Uterus (tissue), 4 donors: ENCODE measurements around the gene WHRN. TPM values are rescaled to one million over a fixed set of nuclear protein-coding genes. Genes with fewer than 3 reads are reported as not detected.

Experiments used
- DNase-seq, 2 donors: peaks; one replicate each; pipeline ENCODE4 v3.0.0-alpha.2; 2019 to 2020
- H3K27ac ChIP-seq, 2 donors: fragments of 200-600 bp; sonication (generic); 1 replicate in 1 of 2; 2 replicates in 1 of 2; pipeline ENCODE4 v1.5.1; 2016 to 2018
- H3K27me3 ChIP-seq, 2 donors: fragments of 200-600 bp; sonication (generic); one replicate each; pipeline ENCODE4 v1.5.1; 2018 to 2019; ENCODE audit warnings: control low read depth in 1 of 2
- H3K36me3 ChIP-seq, 2 donors: fragments of 200-600 bp; sonication (generic); one replicate each; pipeline ENCODE4 v1.5.1; 2019; ENCODE audit warnings: control low read depth in 1 of 2
- H3K4me1 ChIP-seq, 2 donors: fragments of 200-600 bp; sonication (generic); one replicate each; pipeline ENCODE4 v1.5.1; 2018 to 2019; ENCODE audit warnings: control low read depth in 1 of 2
- H3K4me3 ChIP-seq, 2 donors: fragments of 200-600 bp; sonication (generic); 1 replicate in 1 of 2; 2 replicates in 1 of 2; pipeline ENCODE4 v1.5.1; 2018 to 2019; ENCODE audit warnings: mild to moderate bottlenecking in 1 of 2
- H3K9me3 ChIP-seq, 2 donors: fragments of 200-600 bp; sonication (generic); one replicate each; pipeline ENCODE4 v1.5.1; 2019; ENCODE audit warnings: control low read depth in 1 of 2
- POLR2A ChIP-seq, 2 donors: fragments of 450-650 bp; IDR thresholded peaks; one replicate each; pipeline ENCODE4 v1.6.1; 2016; ENCODE audit warnings: antibody characterized with exemption in 2 of 2, mild to moderate bottlenecking in 1 of 2, moderate library complexity in 1 of 2
- intact Hi-C: fragments of 100-400 bp; cut with DNase I; formaldehyde crosslinking; loops from one replicate; pipeline ENCODE4 v1.15.1; 2023; ENCODE audit warnings: low total_unique reads
- total RNA-seq, 4 donors: library from RNA; depleted of rRNA in 3 of 4; stranded (reverse); fragments of >200 nt in 3 of 4; gene quantifications; one replicate each; pipeline versions ENCODE4 v1.1.0 to v1.2.4, GENCODE V29; 2014 to 2023
- TF ChIP-seq, protein P1 (sequence below), 4 experiments: fragments of 200-600 bp in 2 of 4; fragments of 450-650 bp in 2 of 4; sonication (generic) in 2 of 4; IDR thresholded peaks; one replicate each; pipeline ENCODE4 v1.5.1; 2016 to 2019; ENCODE audit warnings: antibody characterized with exemption in 4 of 4, mild to moderate bottlenecking in 2 of 4, moderate library complexity in 1 of 4
- donor health status: DM: yes; HTN: yes; CAD: no.

Gene WHRN
- total RNA-seq, 4 donors from 2014 or later = 4.0 to 32.3 (median 20.2) TPM

DNA sequence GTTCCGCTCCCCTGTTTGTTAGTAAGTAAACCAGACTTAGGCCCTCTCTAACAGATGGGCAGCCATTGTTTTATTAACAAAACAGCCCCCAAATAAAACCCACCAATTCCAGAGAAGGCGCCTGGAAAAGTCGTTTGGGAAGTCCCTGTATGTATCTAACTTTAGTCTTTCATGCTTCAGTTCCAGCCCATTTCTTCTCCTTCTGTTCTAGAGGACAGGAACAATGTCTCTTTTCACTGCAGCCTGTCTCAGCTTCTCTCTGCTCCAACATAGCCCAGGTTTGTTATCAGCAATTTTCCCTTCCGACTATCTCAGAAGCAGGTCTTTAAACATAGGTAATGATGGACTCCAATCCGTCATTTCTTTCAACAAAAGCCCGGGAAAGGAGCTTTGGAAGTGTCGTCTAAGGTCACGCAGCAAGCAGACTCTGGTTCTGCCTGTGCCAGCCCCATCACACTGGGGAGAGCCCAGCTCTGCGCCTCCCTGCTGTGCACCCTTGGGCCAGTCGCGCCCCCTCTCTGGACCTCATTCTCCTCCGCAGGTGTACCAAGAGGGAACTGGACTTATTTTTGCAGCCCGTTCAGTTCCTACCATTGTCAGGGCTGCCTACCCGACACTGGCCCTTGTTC is 107.9 kb downstream of the WHRN start:
- peaks cover 0 to 6% of the 10 kb centered on the region in 2 donors for H3K4me1 ChIP-seq
- H3K36me3 ChIP-seq = no peaks in the 10 kb centered on the region
- peak overlapping the region; percentile 91 to 94 for H3K4me3 ChIP-seq
- H3K9me3 ChIP-seq = no peaks in the 10 kb centered on the region
- no peaks in the 10 kb centered on the region for H3K27me3 ChIP-seq
- H3K27ac ChIP-seq = peak overlapping the region; percentile 97 to 98
- intact Hi-C loops = no loop called here
- TF ChIP-seq POLR2A (IDR thresholded peaks at IDR 0.05) = no peak
- TF ChIP-seq, protein P1, sequence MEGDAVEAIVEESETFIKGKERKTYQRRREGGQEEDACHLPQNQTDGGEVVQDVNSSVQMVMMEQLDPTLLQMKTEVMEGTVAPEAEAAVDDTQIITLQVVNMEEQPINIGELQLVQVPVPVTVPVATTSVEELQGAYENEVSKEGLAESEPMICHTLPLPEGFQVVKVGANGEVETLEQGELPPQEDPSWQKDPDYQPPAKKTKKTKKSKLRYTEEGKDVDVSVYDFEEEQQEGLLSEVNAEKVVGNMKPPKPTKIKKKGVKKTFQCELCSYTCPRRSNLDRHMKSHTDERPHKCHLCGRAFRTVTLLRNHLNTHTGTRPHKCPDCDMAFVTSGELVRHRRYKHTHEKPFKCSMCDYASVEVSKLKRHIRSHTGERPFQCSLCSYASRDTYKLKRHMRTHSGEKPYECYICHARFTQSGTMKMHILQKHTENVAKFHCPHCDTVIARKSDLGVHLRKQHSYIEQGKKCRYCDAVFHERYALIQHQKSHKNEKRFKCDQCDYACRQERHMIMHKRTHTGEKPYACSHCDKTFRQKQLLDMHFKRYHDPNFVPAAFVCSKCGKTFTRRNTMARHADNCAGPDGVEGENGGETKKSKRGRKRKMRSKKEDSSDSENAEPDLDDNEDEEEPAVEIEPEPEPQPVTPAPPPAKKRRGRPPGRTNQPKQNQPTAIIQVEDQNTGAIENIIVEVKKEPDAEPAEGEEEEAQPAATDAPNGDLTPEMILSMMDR (IDR thresholded peaks at IDR 0.05) = peak in 1 of 4 experiments; percentile 1
- DNase-seq = no peak

- Histone ChIP-seq H3K9me3 (no peaks in the 10 kb centered on the region), H3K4me1 (peaks cover 0 to 7% of the 10 kb centered on the region in 2 donors), H3K4me3 (peak overlapping the region; percentile 91 to 94), H3K27ac (peak overlapping the region; percentile 97 to 98), H3K36me3 (no peaks in the 10 kb centered on the region), H3K27me3 (no peaks in the 10 kb centered on the region)
- TF ChIP-seq POLR2A (IDR thresholded peaks at IDR 0.05) = no peak
- TF ChIP-seq, protein P1 (IDR thresholded peaks at IDR 0.05) = no peak
- peak; percentile 80 to 81 for DNase-seq
- intact Hi-C loops = no loop called here
Observed at GRCh38 chr9:114396558-114397218, 108.6 kb downstream of the WHRN start.

DNA sequence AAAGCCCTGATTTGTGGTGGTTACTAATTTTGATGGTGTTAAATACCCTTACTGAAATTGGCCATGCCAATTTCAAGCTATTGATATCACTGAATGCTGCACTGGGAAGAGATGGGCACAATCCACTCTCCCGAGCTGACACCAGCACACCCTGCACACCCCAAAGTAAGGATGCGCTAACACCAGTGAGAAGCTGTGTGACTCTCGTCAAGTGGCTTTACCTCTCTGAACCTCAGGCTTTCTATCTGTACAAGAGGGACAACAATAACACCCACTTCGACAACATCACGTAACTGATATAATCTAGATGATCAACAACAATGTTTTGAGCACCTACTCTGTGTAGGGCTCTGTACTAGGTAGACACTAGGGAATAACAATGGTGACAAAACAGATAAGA is 109.5 kb downstream of the WHRN start:
- H3K4me1 ChIP-seq = peaks cover 0 to 10% of the 10 kb centered on the region in 2 donors
- TF ChIP-seq, protein P1 (IDR thresholded peaks at IDR 0.05) = no peak
- no peak for TF ChIP-seq POLR2A (IDR thresholded peaks at IDR 0.05)

DNA sequence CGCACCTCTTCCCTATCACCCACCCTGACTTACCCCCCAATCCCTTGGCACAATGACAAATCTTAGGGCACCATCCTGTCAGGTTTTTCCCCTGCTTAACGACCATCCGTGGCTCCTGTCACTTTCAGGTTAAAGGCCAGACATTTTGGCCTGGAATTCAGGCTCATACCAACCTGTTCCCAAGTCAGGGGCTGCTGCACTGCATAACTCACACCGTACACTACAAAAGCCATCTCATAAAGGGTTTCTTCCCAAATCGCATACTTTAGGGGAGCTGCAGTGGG is 110.0 kb downstream of the WHRN start:
- no peaks in the 10 kb centered on the region for H3K9me3 ChIP-seq
- peak overlapping the region in 1 of 2 donors; percentile 16 for H3K4me3 ChIP-seq
- peak overlapping the region; percentile 97 to 98 for H3K27ac ChIP-seq
- no peaks in the 10 kb centered on the region for H3K27me3 ChIP-seq
- TF ChIP-seq, protein P1 (IDR thresholded peaks at IDR 0.05) = no peak
- TF ChIP-seq POLR2A (IDR thresholded peaks at IDR 0.05) = no peak
- peaks cover 0 to 12% of the 10 kb centered on the region in 2 donors for H3K4me1 ChIP-seq
- no peaks in the 10 kb centered on the region for H3K36me3 ChIP-seq
- DNase-seq = peak in 1 of 2 donors; percentile 52
- intact Hi-C loops = no loop called here

More for the DNA sequence above, 109.5 kb downstream of the WHRN start:
- DNase-seq = no peak
- Histone ChIP-seq H3K9me3 (no peaks in the 10 kb centered on the region), H3K36me3 (no peaks in the 10 kb centered on the region), H3K27ac (peak overlapping the region; percentile 97 to 98), H3K4me3 (peak overlapping the region in 1 of 2 donors; percentile 15), H3K27me3 (no peaks in the 10 kb centered on the region)
- intact Hi-C loops = no loop called here
